K562 (cell line): ENCODE results near the gene GFM2. TPM values are rescaled to one million over a fixed set of nuclear protein-coding genes. Genes with fewer than 3 reads are reported as not detected.

Source experiments
- ATAC-seq: fragments of 200-7000 bp; cut with Tn5 transposase; 3 replicates; pipeline ENCODE4 v1.9.1; 2020; ENCODE audit warnings: moderate library complexity
- Bru-seq: library from RNA; stranded (reverse); fragments of 400-500 nt; gene quantifications from one replicate; lab custom pipeline; 2021; lab: Mats Ljungman, UMichigan
- BruChase-seq, 2 experiments: library from RNA; stranded (reverse); fragments of 400-500 nt; gene quantifications; one replicate each; lab custom pipeline; 2021; lab: Mats Ljungman, UMichigan
- BruUV-seq: library from RNA; stranded (reverse); fragments of 400-500 nt; replicated peaks from 2 replicates; lab custom pipeline; 2021; lab: Mats Ljungman, UMichigan
- CTCF ChIA-PET: fragments of 300-600 bp; formaldehyde crosslinking; extraction: SDS; loops from one replicate; lab custom pipeline; 2021; ENCODE audit warnings: low intra/inter-chr PET ratio; lab: Yijun Ruan, JAX
- POLR2A ChIA-PET: fragments of 300-600, 350-650 bp; sonication (Branson Sonifier 250); formaldehyde crosslinking; extraction: SDS; loops from one replicate; lab custom pipeline; 2021; ENCODE audit warnings: antibody characterized with exemption, inconsistent platforms; lab: Yijun Ruan, JAX
- DNase-seq, 4 experiments: peaks; one replicate each; pipeline versions ENCODE4 v3.0.0 to v3.0.0-alpha.2; 2011 to 2018; ENCODE audit warnings: low spot score in 3 of 4, mixed read lengths in 3 of 4; ENCODE audit errors: extremely low read depth in 1 of 4
- FAIRE-seq: peaks from 2 replicates; lab custom pipeline; 2011; peaks lifted over from hg19 to GRCh38; lab: Jason Lieb, UNC
- H2AFZ ChIP-seq: 2 replicates; pipeline ENCODE4 v1.6.0; 2011; ENCODE audit warnings: low read depth, low read length, control low read depth, inconsistent platforms
- H3K27ac ChIP-seq: fragments of 200-600 bp; 3 replicates; pipeline ENCODE4 v1.8.0; 2011; ENCODE audit warnings: low read depth, mild to moderate bottlenecking, control low read depth, inconsistent platforms, low read length, moderate library complexity, mixed read lengths; ENCODE audit errors: extremely low read depth
- H3K27me3 ChIP-seq, 2 experiments: fragments of 300-600 bp in 1 of 2; 2 replicates in 1 of 2; 3 replicates in 1 of 2; pipeline versions ENCODE4 v1.6.0 to v1.8.0; 2011; ENCODE audit warnings: inconsistent platforms in 2 of 2, low read length in 2 of 2, mild to moderate bottlenecking in 1 of 2, mixed read lengths in 1 of 2, moderate library complexity in 1 of 2; ENCODE audit not compliant: control insufficient read depth in 2 of 2, insufficient read depth in 2 of 2
- H3K36me3 ChIP-seq: fragments of 300-600 bp; 3 replicates; pipeline ENCODE4 v1.8.0; 2011; ENCODE audit warnings: mild to moderate bottlenecking, low read length, inconsistent platforms; ENCODE audit not compliant: control insufficient read depth, insufficient read depth
- H3K4me1 ChIP-seq, 2 experiments: fragments of 200-600 bp in 1 of 2; replicated peaks in 1 of 2; 2 replicates in 1 of 2; 3 replicates in 1 of 2; pipeline versions ENCODE4 v1.5.1 to v1.8.0; 2011; ENCODE audit warnings: inconsistent platforms in 2 of 2, low read length in 2 of 2, mild to moderate bottlenecking in 1 of 2, mixed read lengths in 1 of 2, moderate library complexity in 1 of 2; ENCODE audit not compliant: control insufficient read depth in 2 of 2, insufficient read depth in 2 of 2
- H3K4me2 ChIP-seq: 2 replicates; pipeline ENCODE4 v1.6.1; 2011; ENCODE audit warnings: low read length, control low read depth, inconsistent platforms, mixed read lengths; ENCODE audit not compliant: insufficient read depth
- H3K4me3 ChIP-seq: fragments of 200-600 bp; sonication (generic), shearing (Covaris generic); 2 replicates; pipeline ENCODE4 v1.5.1; 2016; ENCODE audit warnings: control low read depth, inconsistent platforms
- H3K79me2 ChIP-seq: fragments of 200-600 bp; 3 replicates; pipeline ENCODE4 v1.8.0; 2011; ENCODE audit warnings: low read length, inconsistent platforms; ENCODE audit not compliant: control insufficient read depth, insufficient read depth
- H3K9ac ChIP-seq, 2 experiments: 2 replicates each; pipeline versions ENCODE4 v1.6.0 to v1.6.1; 2011; ENCODE audit warnings: low read depth in 2 of 2, low read length in 2 of 2, control low read depth in 1 of 2, inconsistent platforms in 1 of 2, mild to moderate bottlenecking in 1 of 2, mixed read lengths in 1 of 2; ENCODE audit not compliant: insufficient read depth in 1 of 2
- H3K9me1 ChIP-seq: one replicate; pipeline ENCODE4 v1.6.0; 2011; ENCODE audit warnings: inconsistent platforms, mild to moderate bottlenecking, low read length, moderate library complexity; ENCODE audit not compliant: control insufficient read depth, insufficient read depth
- H3K9me3 ChIP-seq: replicated peaks from 2 replicates; pipeline ENCODE4 v1.5.1; 2011; ENCODE audit warnings: low read depth, low read length, inconsistent platforms; ENCODE audit not compliant: control insufficient read depth, insufficient read depth
- H4K20me1 ChIP-seq: replicated peaks from 2 replicates; pipeline ENCODE4 v1.6.1; 2011; ENCODE audit warnings: low read length, inconsistent platforms, mixed read lengths; ENCODE audit not compliant: control insufficient read depth, insufficient read depth
- MYBL2 ChIP-seq, 2 experiments: fragments of 450-650 bp in 1 of 2; sonication (generic) in 1 of 2; formaldehyde crosslinking in 1 of 2; IDR thresholded peaks; 2 replicates each; pipeline versions ENCODE4 v1.6.1 to v1.8.1; 2017 to 2022; ENCODE audit warnings: borderline replicate concordance in 1 of 2, inconsistent platforms in 1 of 2, low read depth in 1 of 2, mild to moderate bottlenecking in 1 of 2, missing genetic modification reagents in 1 of 2, moderate library complexity in 1 of 2
- RBFOX2 ChIP-seq: fragments of 200-400 bp; formaldehyde crosslinking; IDR thresholded peaks from 2 replicates; pipeline ENCODE4 v1.6.1; 2017; ENCODE audit warnings: low read depth, mild to moderate bottlenecking, low read length, moderate library complexity
- SIN3B ChIP-seq: fragments of 450-650 bp; IDR thresholded peaks from 2 replicates; pipeline ENCODE4 v1.6.1; 2017; ENCODE audit warnings: low read depth, mild to moderate bottlenecking, moderate library complexity
- TAF1 ChIP-seq: IDR thresholded peaks from 2 replicates; pipeline ENCODE4 v1.6.1; 2011; ENCODE audit warnings: mild to moderate bottlenecking, low read length, moderate library complexity; ENCODE audit not compliant: insufficient read depth, control insufficient read depth, severe bottlenecking; ENCODE audit errors: extremely low read depth
- XRCC5 ChIP-seq: fragments of 200-400 bp; formaldehyde crosslinking; IDR thresholded peaks from 2 replicates; pipeline ENCODE4 v1.6.1; 2017; ENCODE audit warnings: low read depth, mild to moderate bottlenecking, low read length
- WGBS: fragments of 100-300 bp; shearing (Covaris generic); methylation state at CpG from one replicate; pipeline ENCODE4 v1.1.6; 2016; ENCODE audit warnings: low coverage, mixed read lengths; ENCODE audit not compliant: insufficient coverage; ENCODE audit errors: missing lambda C conversion rate; 5-methylcytosine and 5-hydroxymethylcytosine counted together
- in situ Hi-C: fragments of 300-500 bp; cut with MboI; formaldehyde crosslinking; loops from 4 replicates; pipeline ENCODE4 v1.15.0; 2018; ENCODE audit warnings: inconsistent platforms, mixed read lengths
- intact Hi-C: fragments of 100-400 bp; cut with micrococcal nuclease; formaldehyde crosslinking; loops from 2 replicates; pipeline ENCODE4 v1.14.2; 2022
- long read RNA-seq, 3 experiments: library from polyadenylated mRNA in 2 of 3; library from RNA in 1 of 3; unstranded in 2 of 3; stranded (forward) in 1 of 3; transcript quantifications; one replicate each; pipeline ENCODE4 v2.0.0, GENCODE V29; 2019 to 2022
- polyA minus RNA-seq, 3 experiments: library from RNA; depleted of rRNA, polyadenylated mRNA; stranded (reverse); fragments of >200 nt; gene quantifications; 2 replicates each; pipeline ENCODE4 v1.2.3, GENCODE V29; 2011
- polyA plus RNA-seq, 8 experiments: library from polyadenylated mRNA; depleted of rRNA in 4 of 8; stranded (reverse) in 5 of 8; unstranded in 3 of 8; fragments of >200 nt; fragmentation: Nextera tagmentation in 2 of 8; fragmentation: Illumina TruSeq in 1 of 8; extraction: Ambion mirVana in 2 of 8; extraction: Trizol in 1 of 8; gene quantifications; 2 replicates each; pipeline versions ENCODE4 v1.2.1 to v1.2.3, GENCODE V29; 2011 to 2014; ENCODE audit warnings: inconsistent platforms in 1 of 8, missing spikeins in 1 of 8
- total RNA-seq, 7 experiments: library from RNA; depleted of rRNA in 6 of 7; stranded (reverse); fragments of >200 nt in 6 of 7; fragmentation: Illumina TruSeq in 2 of 7; extraction: Trizol in 2 of 7; gene quantifications; 2 replicates each; pipeline versions ENCODE4 v1.2.1 to v1.2.3, GENCODE V29; 2011 to 2021; ENCODE audit warnings: low replicate concordance in 1 of 7
- TF ChIP-seq, protein P1 (sequence below): fragments of 450-650 bp; IDR thresholded peaks from 2 replicates; pipeline ENCODE4 v1.6.1; 2016; ENCODE audit warnings: borderline replicate concordance
- TF ChIP-seq, protein P2 (sequence below): IDR thresholded peaks from 2 replicates; pipeline ENCODE4 v1.6.1; 2011; ENCODE audit not compliant: insufficient read length; ENCODE audit errors: extremely low read depth

The GFM2 gene, protein sequence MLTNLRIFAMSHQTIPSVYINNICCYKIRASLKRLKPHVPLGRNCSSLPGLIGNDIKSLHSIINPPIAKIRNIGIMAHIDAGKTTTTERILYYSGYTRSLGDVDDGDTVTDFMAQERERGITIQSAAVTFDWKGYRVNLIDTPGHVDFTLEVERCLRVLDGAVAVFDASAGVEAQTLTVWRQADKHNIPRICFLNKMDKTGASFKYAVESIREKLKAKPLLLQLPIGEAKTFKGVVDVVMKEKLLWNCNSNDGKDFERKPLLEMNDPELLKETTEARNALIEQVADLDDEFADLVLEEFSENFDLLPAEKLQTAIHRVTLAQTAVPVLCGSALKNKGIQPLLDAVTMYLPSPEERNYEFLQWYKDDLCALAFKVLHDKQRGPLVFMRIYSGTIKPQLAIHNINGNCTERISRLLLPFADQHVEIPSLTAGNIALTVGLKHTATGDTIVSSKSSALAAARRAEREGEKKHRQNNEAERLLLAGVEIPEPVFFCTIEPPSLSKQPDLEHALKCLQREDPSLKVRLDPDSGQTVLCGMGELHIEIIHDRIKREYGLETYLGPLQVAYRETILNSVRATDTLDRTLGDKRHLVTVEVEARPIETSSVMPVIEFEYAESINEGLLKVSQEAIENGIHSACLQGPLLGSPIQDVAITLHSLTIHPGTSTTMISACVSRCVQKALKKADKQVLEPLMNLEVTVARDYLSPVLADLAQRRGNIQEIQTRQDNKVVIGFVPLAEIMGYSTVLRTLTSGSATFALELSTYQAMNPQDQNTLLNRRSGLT
- 29.7 and 79.4 TPM in 2 replicates for total RNA-seq (2011; cell fraction: chromatin; rRNA removed; ENCODE audit: low replicate concordance)
- 20.7 and 24.3 TPM in 2 replicates for total RNA-seq (2011; cell fraction: nucleolus; rRNA removed)
- 28.7 and 32.6 TPM in 2 replicates for total RNA-seq (2011; cell fraction: nucleoplasm; rRNA removed)
- total RNA-seq (2014; rRNA removed) (45.8 and 49.0 TPM in 2 replicates), total RNA-seq (2014; rRNA removed; fragmentation: Illumina TruSeq; extraction: Trizol) (54.2 and 59.7 TPM in 2 replicates), total RNA-seq (2015; rRNA removed; fragmentation: Illumina TruSeq; extraction: Trizol) (46.7 and 52.9 TPM in 2 replicates), total RNA-seq (2021) (39.0 and 42.3 TPM in 2 replicates), polyA plus RNA-seq (2011; rRNA removed) (62.7 and 78.2 TPM in 2 replicates), polyA plus RNA-seq (2014; fragmentation: Illumina TruSeq; extraction: Trizol) (45.3 and 52.5 TPM in 2 replicates), polyA plus RNA-seq (2014; fragmentation: Nextera tagmentation; extraction: Ambion mirVana) (10 to 100 TPM; 32.8 to 74.3 TPM), polyA plus RNA-seq (2014; rRNA removed) (44.9 and 54.0 TPM in 2 replicates), polyA minus RNA-seq (2011; rRNA and poly(A)+ RNA removed) (93.2 and 99.3 TPM in 2 replicates), Bru-seq, nascent RNA (percentile 82 among the genes with signal in this experiment), BruChase-seq, experiment 1, labeled RNA remaining after a 2-hour chase (percentile 89 among the genes with signal in this experiment), BruChase-seq, experiment 2, labeled RNA remaining after a 6-hour chase (percentile 89 among the genes with signal in this experiment)
- 18.1 and 35.5 TPM in 2 replicates for polyA plus RNA-seq (2011; cell fraction: cytosol; rRNA removed)
- polyA plus RNA-seq (2011; cell fraction: nucleus; rRNA removed), result 61.7 and 103 TPM in 2 replicates
- polyA plus RNA-seq (2012), result 26.8 and 27.7 TPM in 2 replicates
- 25.5 and 29.1 TPM in 2 replicates for polyA minus RNA-seq (2011; cell fraction: cytosol; rRNA and poly(A)+ RNA removed)
- polyA minus RNA-seq (2011; cell fraction: nucleus; rRNA and poly(A)+ RNA removed), result 40.1 and 86.1 TPM in 2 replicates
- long read RNA-seq, experiment 1, transcript GFM2-201 (21 exons, 3,249 nt), result major isoform, 132 of 200 reads
- long read RNA-seq, experiment 1, transcript GFM2-202 (20 exons, 2,856 nt), result minor isoform, 19 of 200 reads
- long read RNA-seq, experiment 1, partial matches to known transcripts, result 21 of 200 reads
- long read RNA-seq, experiment 1, other reads (novel, unspliced or antisense), result 27 of 200 reads
- long read RNA-seq, experiment 2, transcript GFM2-201 (21 exons, 3,249 nt), result major isoform, 13 of 49 reads
- long read RNA-seq, experiment 2, partial matches to known transcripts, result 19 of 49 reads
- long read RNA-seq, experiment 2, other reads (novel, unspliced or antisense), result 16 of 49 reads
- long read RNA-seq, experiment 3, transcript GFM2-202 (20 exons, 2,856 nt), result minor isoform, 5 of 52 reads
- long read RNA-seq, experiment 3, transcript GFM2-201 (21 exons, 3,249 nt), result major isoform, 30 of 52 reads
- long read RNA-seq, experiment 3, partial matches to known transcripts, result 7 of 52 reads
- long read RNA-seq, experiment 3, other reads (novel, unspliced or antisense), result 9 of 52 reads

DNA sequence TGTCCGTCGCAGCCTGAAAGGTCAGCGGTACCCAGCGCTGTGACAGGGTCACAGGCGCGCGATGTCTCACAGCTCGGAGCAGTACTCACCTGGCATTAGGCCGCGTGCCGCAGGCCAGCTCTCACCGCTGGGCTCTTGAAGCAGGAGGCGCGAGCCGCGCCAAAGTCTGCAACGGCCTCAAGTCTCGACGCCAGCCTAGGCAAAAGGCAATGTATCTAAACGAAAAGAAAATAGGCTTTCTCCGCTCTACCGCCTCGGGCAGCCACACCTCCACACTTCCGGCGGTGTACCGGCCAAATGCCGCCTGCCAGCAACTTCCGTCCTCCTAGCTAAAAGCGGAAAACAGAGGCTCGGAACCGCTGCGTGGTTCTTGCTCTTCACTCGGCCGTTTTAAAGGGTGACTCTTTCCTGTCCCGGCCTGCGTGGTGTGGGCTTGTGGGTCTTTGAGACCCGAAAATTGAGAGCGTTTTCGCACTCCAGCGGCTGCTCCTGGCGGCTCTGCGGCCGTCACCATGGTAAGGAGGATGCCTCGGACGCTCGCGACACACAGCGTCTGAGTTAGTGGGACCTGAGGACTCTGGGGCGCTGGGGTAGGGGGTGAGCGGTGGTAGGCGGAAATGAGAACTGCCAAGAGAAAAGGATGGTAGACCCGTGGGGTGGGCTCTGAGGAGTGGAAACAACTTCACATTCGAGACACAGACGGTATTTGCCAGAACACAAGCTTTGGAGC is at the start of gene GFM2, which contains the start of gene NSA2:
TSS of gene GFM2 (minus strand) at position 269 of the 730 bp plus-strand sequence. CDS start 3,375 bp downstream, outside the sequence.
TSS of gene NSA2 (plus strand) at position 401 of the 730 bp plus-strand sequence. CDS start at position 513, 112 bp downstream.
- Histone ChIP-seq H3K9ac (peak within 1 kb of the TSS; percentile 85 to 98), H3K9me3 (no peaks in the 10 kb centered on the region), H3K4me1 (peaks cover 8 to 12% of the 10 kb centered on the region in 2 experiments; a peak in 4 of 5 replicates), H3K27ac (peak within 1 kb of the TSS; percentile 83), H3K36me3 (peaks cover 65% of the 10 kb centered on the region), H3K9me1 (no peaks in the 10 kb centered on the region), H4K20me1 (peaks cover 6% of the 10 kb centered on the region; the same call in 1 of the 2 replicates), H3K27me3 (no peaks in the 10 kb centered on the region), H3K4me3 (peak within 1 kb of the TSS; percentile 87), H3K79me2 (peaks cover 55% of the 10 kb centered on the region), H3K4me2 (peak within 1 kb of the TSS; percentile 93), H2AFZ (peak within 1 kb of the TSS; percentile 98)
- ATAC-seq (peak; percentile 93), FAIRE-seq (peak; percentile 89), DNase-seq (peak; percentile 71 to 95 (median 76))
- in situ Hi-C loops, result no loop called here
- under 1% methylated on average over 50 of the region's 54 CpGs for WGBS
- intact Hi-C loops, result loop anchor here (1.0 to 5.0 kb wide), 2 partner anchors 136 to 150 kb away; no protein-coding TSS in a partner anchor
- ChIA-PET POLR2A (interaction anchor here (1.0 to 1.5 kb wide), 2 partner anchors 12 to 34 kb away, joined by 3 to 5 read pairs; no protein-coding TSS in a partner anchor), CTCF (interaction anchor here (1.9 kb wide), 1 partner anchor 153 kb away, joined by 6 read pairs; no protein-coding TSS in a partner anchor)
- no TSS peak for BruUV-seq
- TF ChIP-seq SIN3B (peak; percentile 91), MYBL2 (IDR thresholded peaks at IDR 0.05; ENCODE audit: low read depth) (no peak), MYBL2 (CRISPR knock-in tag; IDR thresholded peaks at IDR 0.05; ENCODE audit: borderline replicate concordance) (no peak), RBFOX2 (peak; percentile 84), TAF1 (peak; percentile 77), XRCC5 (peak; percentile 99)
- TF ChIP-seq, protein P1, sequence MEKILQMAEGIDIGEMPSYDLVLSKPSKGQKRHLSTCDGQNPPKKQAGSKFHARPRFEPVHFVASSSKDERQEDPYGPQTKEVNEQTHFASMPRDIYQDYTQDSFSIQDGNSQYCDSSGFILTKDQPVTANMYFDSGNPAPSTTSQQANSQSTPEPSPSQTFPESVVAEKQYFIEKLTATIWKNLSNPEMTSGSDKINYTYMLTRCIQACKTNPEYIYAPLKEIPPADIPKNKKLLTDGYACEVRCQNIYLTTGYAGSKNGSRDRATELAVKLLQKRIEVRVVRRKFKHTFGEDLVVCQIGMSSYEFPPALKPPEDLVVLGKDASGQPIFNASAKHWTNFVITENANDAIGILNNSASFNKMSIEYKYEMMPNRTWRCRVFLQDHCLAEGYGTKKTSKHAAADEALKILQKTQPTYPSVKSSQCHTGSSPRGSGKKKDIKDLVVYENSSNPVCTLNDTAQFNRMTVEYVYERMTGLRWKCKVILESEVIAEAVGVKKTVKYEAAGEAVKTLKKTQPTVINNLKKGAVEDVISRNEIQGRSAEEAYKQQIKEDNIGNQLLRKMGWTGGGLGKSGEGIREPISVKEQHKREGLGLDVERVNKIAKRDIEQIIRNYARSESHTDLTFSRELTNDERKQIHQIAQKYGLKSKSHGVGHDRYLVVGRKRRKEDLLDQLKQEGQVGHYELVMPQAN, result peak; percentile 81
- TF ChIP-seq, protein P2, sequence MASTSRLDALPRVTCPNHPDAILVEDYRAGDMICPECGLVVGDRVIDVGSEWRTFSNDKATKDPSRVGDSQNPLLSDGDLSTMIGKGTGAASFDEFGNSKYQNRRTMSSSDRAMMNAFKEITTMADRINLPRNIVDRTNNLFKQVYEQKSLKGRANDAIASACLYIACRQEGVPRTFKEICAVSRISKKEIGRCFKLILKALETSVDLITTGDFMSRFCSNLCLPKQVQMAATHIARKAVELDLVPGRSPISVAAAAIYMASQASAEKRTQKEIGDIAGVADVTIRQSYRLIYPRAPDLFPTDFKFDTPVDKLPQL, result no peak
